GM19193 (cell line): ENCODE data around the gene PLB1.

Experiments used
- POLR2A ChIP-seq: IDR thresholded peaks from 4 replicates; pipeline ENCODE4 v1.6.1; 2011; ENCODE audit not compliant: insufficient read depth, insufficient read length; ENCODE audit errors: extremely low read depth

Gene PLB1

DNA sequence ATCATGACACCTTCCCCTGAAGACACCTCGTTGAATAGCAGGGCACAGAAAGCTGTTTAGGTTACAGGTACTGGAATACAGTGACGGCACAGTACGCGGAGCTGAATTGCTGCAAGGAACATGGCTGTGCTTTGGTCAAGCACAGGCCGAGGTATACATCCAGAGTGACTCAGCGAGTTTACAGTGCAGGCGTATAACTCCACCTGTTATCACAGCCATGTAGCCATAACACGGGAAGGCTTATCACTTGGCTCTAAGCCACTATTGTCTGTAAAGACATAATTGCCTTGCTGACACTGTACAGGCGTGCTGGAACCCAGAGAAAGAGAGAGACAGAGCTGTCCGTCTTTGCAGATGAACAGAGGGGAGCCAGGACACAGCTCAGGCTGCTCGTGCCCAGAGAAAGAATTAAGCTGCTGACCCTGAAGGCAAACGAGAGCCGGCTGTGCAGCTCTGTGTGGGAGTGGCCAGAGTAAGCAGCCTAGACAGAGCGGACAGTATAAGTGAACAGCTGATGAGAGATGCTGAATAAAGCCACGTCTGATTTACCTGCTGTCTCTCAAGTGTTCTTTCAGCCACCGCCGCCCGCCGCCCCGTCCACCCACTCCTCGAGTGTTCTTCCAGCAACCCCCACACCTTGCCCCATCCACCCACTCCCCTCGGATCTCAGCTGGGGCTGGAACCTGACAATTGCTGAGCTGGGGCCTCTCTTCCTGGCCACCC lies 168.4 kb downstream of the PLB1 start:
- no peak for TF ChIP-seq POLR2A

- TF ChIP-seq POLR2A, result no peak
Measured at GRCh38 chr2:28665041-28665704, 169.3 kb downstream of the PLB1 start.

GRCh38 chr2:28666496-28667184 lies 170.8 kb downstream of the PLB1 start:
- no peak for TF ChIP-seq POLR2A

GRCh38 chr2:28667261-28667660 lies 171.4 kb downstream of the PLB1 start:
- TF ChIP-seq POLR2A, result no peak

- TF ChIP-seq POLR2A, result no peak
Measured at GRCh38 chr2:28668106-28668814, 172.4 kb downstream of the PLB1 start.

DNA sequence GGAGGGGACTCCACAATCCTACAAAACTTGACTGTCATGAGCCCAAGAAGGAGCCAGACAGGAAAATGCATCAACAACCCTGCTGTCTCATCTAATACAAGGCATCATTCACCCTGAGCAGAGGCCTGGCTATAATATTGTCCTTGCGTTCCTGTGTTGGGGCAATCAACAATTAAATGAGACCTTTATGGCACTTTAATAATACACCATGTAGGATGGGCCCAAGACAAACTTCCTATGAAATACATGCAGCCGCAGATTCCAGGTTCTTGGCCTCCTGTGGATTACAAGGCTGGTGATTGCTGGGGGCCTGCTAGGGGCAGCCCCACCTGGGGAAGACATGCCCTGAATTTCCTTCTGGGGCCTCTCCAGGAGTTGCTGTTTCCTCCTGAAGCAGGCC lies 173.0 kb downstream of the PLB1 start:
- no peak for TF ChIP-seq POLR2A

GRCh38 chr2:28670856-28671255 lies 175.0 kb downstream of the PLB1 start:
- no peak for TF ChIP-seq POLR2A

GRCh38 chr2:28673338-28673737 lies 177.5 kb downstream of the PLB1 start:
- no peak for TF ChIP-seq POLR2A

- TF ChIP-seq POLR2A, result no peak
Measured at GRCh38 chr2:28674062-28674712, 178.3 kb downstream of the PLB1 start.

DNA sequence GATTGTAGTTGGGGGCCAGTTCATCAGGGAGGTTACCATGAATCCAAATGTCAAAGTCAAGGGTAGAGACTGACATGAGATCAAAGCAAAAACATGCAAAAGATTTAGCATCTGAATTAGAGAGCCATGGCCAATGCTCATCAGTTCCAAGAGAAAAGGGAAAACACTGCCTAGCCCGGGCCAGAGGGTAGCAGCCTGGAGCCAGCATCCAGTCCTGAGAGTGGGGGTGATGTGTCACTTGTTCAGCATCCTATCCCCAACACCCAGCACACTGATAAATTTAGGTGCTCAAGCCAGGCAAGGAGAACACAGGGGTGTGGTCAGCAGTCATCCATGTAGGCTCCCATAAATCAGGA lies 178.8 kb downstream of the PLB1 start:
- no peak for TF ChIP-seq POLR2A

- no peak for TF ChIP-seq POLR2A
Measured at GRCh38 chr2:28676152-28676835, 180.4 kb downstream of the PLB1 start.

DNA sequence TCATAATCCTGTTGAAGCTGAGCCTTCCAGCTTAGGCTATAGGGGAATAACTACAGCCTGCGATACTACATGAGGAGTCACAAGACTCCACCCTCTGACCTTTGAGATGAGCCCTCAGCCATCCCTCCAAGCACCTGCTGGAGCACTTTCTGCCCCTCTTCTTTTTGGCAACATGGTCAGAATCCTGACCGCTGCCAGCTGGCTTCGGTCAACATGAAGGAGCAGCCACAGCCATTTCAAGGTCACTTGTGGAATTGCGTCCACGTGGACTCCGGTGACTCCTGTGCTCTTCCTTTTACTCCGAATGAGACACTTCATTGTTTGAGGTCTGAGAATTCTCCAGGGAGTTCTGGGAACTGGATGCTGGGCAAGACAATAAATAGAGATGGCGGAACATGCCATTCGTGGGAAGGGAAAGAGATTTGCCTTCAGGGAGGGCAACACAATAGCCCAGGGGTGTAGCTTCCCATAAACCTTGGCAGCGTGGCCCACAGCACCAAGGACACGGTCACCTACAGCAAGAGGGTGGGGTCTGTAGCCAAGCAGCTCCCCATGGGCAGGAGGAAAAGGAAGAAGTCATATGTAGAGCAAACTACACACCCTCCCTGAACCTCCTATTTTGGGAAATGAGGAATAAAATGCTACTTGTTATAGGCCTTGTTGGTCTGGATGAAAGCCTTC lies 182.5 kb downstream of the PLB1 start:
- TF ChIP-seq POLR2A, result no peak

DNA sequence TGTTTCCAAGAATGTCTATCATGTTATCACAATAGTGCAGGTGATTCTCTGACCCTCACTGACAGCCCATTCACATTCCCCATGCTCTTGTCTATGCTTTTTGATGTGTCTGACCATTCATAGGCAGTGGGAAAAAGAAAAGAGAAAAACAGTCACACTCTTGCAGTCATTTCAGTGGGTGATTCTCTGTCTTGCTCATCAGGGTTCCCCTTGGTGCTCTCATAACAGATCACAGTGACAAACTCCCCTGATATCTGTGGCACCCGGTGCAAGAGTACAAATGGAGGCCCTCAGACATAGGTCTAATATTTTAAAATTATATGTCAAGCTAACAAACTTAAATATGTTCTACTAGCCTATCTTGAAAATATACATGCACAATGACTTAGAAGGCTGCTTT lies 183.1 kb downstream of the PLB1 start:
- TF ChIP-seq POLR2A, result no peak

DNA sequence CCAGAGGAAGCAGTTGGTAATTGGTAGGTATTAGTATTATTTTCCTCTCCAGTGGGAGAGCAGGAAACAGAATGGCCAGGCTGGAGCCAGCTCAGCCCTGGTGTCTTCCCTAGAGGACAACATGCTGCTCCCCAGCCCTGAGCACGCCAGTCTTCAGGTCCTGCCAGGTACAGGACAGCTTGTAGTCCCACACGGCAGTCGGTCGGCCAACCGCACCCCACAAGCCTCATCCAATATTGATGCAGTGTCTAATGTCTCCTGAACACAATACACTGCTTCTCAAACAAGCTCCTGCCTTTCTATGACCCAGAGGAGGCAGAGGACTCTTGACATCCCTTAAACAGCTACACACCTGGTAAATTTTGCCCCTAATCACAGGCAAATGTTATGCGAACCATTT lies 184.8 kb downstream of the PLB1 start:
- TF ChIP-seq POLR2A, result no peak
